WTC11 (cell line): ENCODE results near the gene CFAP77. TPM values are rescaled to one million over a fixed set of nuclear protein-coding genes. Genes with fewer than 3 reads are reported as not detected.

ENCODE experiments used
- ATAC-seq: fragments of 200-7000 bp; cut with Tn5 transposase; 2 replicates; pipeline ENCODE4 v1.10.0; 2021; ENCODE audit warnings: mild to moderate bottlenecking, moderate library complexity
- CTCF ChIA-PET: fragments of 300-600 bp; sonication (Branson Sonifier 250); formaldehyde crosslinking; loops from one replicate; lab custom pipeline; 2021; ENCODE audit warnings: antibody characterized with exemption; lab: Charles Lee
- POLR2A ChIA-PET: fragments of 350-600 bp; sonication (Branson Sonifier 250); formaldehyde crosslinking; loops from one replicate; lab custom pipeline; 2021; ENCODE audit warnings: antibody characterized with exemption; lab: Charles Lee
- DNase-seq: peaks from one replicate; pipeline ENCODE4 v3.0.0; 2021; ENCODE audit warnings: low spot score
- H3K27ac Mint-ChIP-seq: 2 replicates; pipeline ENCODE4 v1.8.0; 2021; ENCODE audit warnings: mixed read lengths
- H3K27me3 Mint-ChIP-seq: 2 replicates; pipeline ENCODE4 v1.8.0; 2021; ENCODE audit warnings: low read depth, mild to moderate bottlenecking, moderate library complexity, mixed read lengths
- H3K36me3 Mint-ChIP-seq: 2 replicates; pipeline ENCODE4 v1.8.0; 2021; ENCODE audit warnings: mixed read lengths
- H3K4me1 Mint-ChIP-seq: 2 replicates; pipeline ENCODE4 v1.8.0; 2022; ENCODE audit warnings: mixed read lengths
- H3K4me3 Mint-ChIP-seq: 2 replicates; pipeline ENCODE4 v1.8.0; 2021; ENCODE audit warnings: mild to moderate bottlenecking, moderate library complexity, mixed read lengths
- H3K9me3 Mint-ChIP-seq: 2 replicates; pipeline ENCODE4 v1.8.0; 2021; ENCODE audit warnings: mixed read lengths
- CBFB ChIP-seq: sonication (generic); formaldehyde crosslinking; IDR thresholded peaks from 2 replicates; pipeline ENCODE4 v1.8.1; 2022; ENCODE audit warnings: mild to moderate bottlenecking, low read depth, missing genetic modification reagents
- CREM ChIP-seq: sonication (generic); formaldehyde crosslinking; IDR thresholded peaks from 2 replicates; pipeline ENCODE4 v1.8.1; 2022; ENCODE audit warnings: mild to moderate bottlenecking, missing genetic modification reagents, moderate library complexity
- ELF4 ChIP-seq: sonication (generic); formaldehyde crosslinking; IDR thresholded peaks from 2 replicates; pipeline ENCODE4 v1.8.1; 2022; ENCODE audit warnings: low read depth, mild to moderate bottlenecking, moderate library complexity, missing genetic modification reagents
- FOXJ3 ChIP-seq: sonication (generic); formaldehyde crosslinking; IDR thresholded peaks from 2 replicates; pipeline ENCODE4 v1.9.0; 2021; ENCODE audit warnings: missing genetic modification reagents, mild to moderate bottlenecking, borderline replicate concordance
- FOXK1 ChIP-seq: sonication (generic); formaldehyde crosslinking; IDR thresholded peaks from 2 replicates; pipeline ENCODE4 v1.8.0; 2022; ENCODE audit warnings: mild to moderate bottlenecking, moderate library complexity, missing genetic modification reagents
- GRHL2 ChIP-seq: fragments of 250-450 bp; sonication (Bioruptor Pico); IDR thresholded peaks from 2 replicates; pipeline ENCODE4 v1.8.0; 2022; ENCODE audit warnings: mild to moderate bottlenecking, moderate library complexity; ENCODE audit not compliant: insufficient replicate concordance, severe bottlenecking
- RELA ChIP-seq: sonication (generic); formaldehyde crosslinking; IDR thresholded peaks from 2 replicates; pipeline ENCODE4 v1.8.1; 2022; ENCODE audit warnings: missing genetic modification reagents, mild to moderate bottlenecking, borderline replicate concordance
- RORB ChIP-seq: fragments of 250-450 bp; sonication (Bioruptor Pico); IDR thresholded peaks from 2 replicates; pipeline ENCODE4 v1.9.0; 2021; ENCODE audit warnings: mild to moderate bottlenecking
- SP1 ChIP-seq: sonication (generic); formaldehyde crosslinking; conservative IDR thresholded peaks from 2 replicates; pipeline ENCODE4 v1.8.1; 2022; ENCODE audit warnings: missing genetic modification reagents
- TCF7 ChIP-seq: sonication (generic); formaldehyde crosslinking; IDR thresholded peaks from 2 replicates; pipeline ENCODE4 v1.8.0; 2022; ENCODE audit warnings: mild to moderate bottlenecking, low read depth, missing genetic modification reagents, moderate library complexity
- TEAD1 ChIP-seq: sonication (generic); formaldehyde crosslinking; IDR thresholded peaks from 2 replicates; pipeline ENCODE4 v1.8.0; 2022; ENCODE audit warnings: mild to moderate bottlenecking, missing genetic modification reagents
- TEAD4 ChIP-seq: sonication (generic); formaldehyde crosslinking; IDR thresholded peaks from 2 replicates; pipeline ENCODE4 v1.8.0; 2022; ENCODE audit warnings: mild to moderate bottlenecking, missing genetic modification reagents
- ZBTB21 ChIP-seq: sonication (generic); formaldehyde crosslinking; IDR thresholded peaks from 2 replicates; pipeline ENCODE4 v1.8.1; 2023; ENCODE audit warnings: mild to moderate bottlenecking, missing genetic modification reagents, borderline replicate concordance
- ZNF396 ChIP-seq: fragments of 250-450 bp; sonication (Bioruptor Pico); IDR thresholded peaks from 2 replicates; pipeline ENCODE4 v1.8.0; 2021; ENCODE audit warnings: mild to moderate bottlenecking, moderate library complexity, borderline replicate concordance
- ZNF416 ChIP-seq: fragments of 250-450 bp; sonication (Bioruptor Pico); IDR thresholded peaks from 2 replicates; pipeline ENCODE4 v1.9.0; 2021; ENCODE audit warnings: mild to moderate bottlenecking, inconsistent platforms
- total RNA-seq: library from RNA; stranded (reverse); gene quantifications from 3 replicates; pipeline ENCODE4 v1.2.3, GENCODE V29; 2021
- TF ChIP-seq, protein P1 (sequence below): sonication (generic); formaldehyde crosslinking; IDR thresholded peaks from 2 replicates; pipeline ENCODE4 v1.8.0; 2023; ENCODE audit warnings: missing genetic modification reagents
- TF ChIP-seq, protein P2 (sequence below): fragments of 250-450 bp; sonication (Bioruptor Pico); IDR thresholded peaks from 2 replicates; pipeline ENCODE4 v1.8.0; 2021; ENCODE audit warnings: mild to moderate bottlenecking
- TF ChIP-seq, protein P3 (sequence below): sonication (generic); formaldehyde crosslinking; IDR thresholded peaks from 2 replicates; pipeline ENCODE4 v1.8.0; 2022; ENCODE audit warnings: mild to moderate bottlenecking, missing genetic modification reagents
- TF ChIP-seq, protein P4 (sequence below): fragments of 250-450 bp; sonication (Bioruptor Pico); IDR thresholded peaks from 2 replicates; pipeline ENCODE4 v1.9.0; 2021; ENCODE audit warnings: mild to moderate bottlenecking
- TF ChIP-seq, protein P5 (sequence below): sonication (generic); formaldehyde crosslinking; IDR thresholded peaks from 2 replicates; pipeline ENCODE4 v1.8.1; 2022; ENCODE audit warnings: mild to moderate bottlenecking, missing genetic modification reagents, moderate library complexity, borderline replicate concordance
- TF ChIP-seq, protein P6 (sequence below): sonication (generic); formaldehyde crosslinking; IDR thresholded peaks from 2 replicates; pipeline ENCODE4 v1.8.0; 2023; ENCODE audit warnings: mild to moderate bottlenecking, missing genetic modification reagents
- TF ChIP-seq, protein P7 (sequence below): sonication (generic); formaldehyde crosslinking; IDR thresholded peaks from 2 replicates; pipeline ENCODE4 v1.8.1; 2023; ENCODE audit warnings: mild to moderate bottlenecking, missing genetic modification reagents, moderate library complexity
- TF ChIP-seq, protein P8 (sequence below): sonication (generic); formaldehyde crosslinking; IDR thresholded peaks from 2 replicates; pipeline ENCODE4 v1.8.1; 2022; ENCODE audit warnings: low read depth, mild to moderate bottlenecking, moderate library complexity, missing genetic modification reagents, borderline replicate concordance

CFAP77 gene
- total RNA-seq, 1 experiment from 2014 or later = 1.2 TPM

DNA sequence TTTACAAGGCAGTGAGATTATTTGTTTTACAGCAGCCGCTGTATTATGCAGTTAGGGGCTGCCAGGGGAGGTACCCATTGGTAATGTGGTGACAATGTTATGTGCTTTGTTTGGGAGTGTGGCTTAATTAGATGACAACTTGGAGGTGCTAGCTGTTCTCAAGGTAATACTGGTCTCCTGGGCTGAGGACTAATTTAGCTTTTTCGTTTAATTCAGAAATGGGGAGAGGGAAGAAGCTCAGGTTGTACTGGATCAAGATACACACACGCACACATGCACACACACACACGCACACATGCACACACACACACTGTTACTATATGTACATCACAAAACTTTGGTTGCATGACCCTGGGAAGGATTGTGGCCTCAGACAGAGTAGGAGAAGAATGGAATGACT is 37.9 kb downstream of the CFAP77 start (continued):
- TF ChIP-seq, protein P1, sequence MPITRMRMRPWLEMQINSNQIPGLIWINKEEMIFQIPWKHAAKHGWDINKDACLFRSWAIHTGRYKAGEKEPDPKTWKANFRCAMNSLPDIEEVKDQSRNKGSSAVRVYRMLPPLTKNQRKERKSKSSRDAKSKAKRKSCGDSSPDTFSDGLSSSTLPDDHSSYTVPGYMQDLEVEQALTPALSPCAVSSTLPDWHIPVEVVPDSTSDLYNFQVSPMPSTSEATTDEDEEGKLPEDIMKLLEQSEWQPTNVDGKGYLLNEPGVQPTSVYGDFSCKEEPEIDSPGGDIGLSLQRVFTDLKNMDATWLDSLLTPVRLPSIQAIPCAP (CRISPR knock-in tag) = no peak
- TF ChIP-seq ELF4 (CRISPR knock-in tag) = no peak
- TF ChIP-seq, protein P2, sequence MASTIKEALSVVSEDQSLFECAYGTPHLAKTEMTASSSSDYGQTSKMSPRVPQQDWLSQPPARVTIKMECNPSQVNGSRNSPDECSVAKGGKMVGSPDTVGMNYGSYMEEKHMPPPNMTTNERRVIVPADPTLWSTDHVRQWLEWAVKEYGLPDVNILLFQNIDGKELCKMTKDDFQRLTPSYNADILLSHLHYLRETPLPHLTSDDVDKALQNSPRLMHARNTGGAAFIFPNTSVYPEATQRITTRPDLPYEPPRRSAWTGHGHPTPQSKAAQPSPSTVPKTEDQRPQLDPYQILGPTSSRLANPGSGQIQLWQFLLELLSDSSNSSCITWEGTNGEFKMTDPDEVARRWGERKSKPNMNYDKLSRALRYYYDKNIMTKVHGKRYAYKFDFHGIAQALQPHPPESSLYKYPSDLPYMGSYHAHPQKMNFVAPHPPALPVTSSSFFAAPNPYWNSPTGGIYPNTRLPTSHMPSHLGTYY (CRISPR knock-in tag) = no peak
- TF ChIP-seq ZBTB21 (CRISPR knock-in tag) = no peak

DNA sequence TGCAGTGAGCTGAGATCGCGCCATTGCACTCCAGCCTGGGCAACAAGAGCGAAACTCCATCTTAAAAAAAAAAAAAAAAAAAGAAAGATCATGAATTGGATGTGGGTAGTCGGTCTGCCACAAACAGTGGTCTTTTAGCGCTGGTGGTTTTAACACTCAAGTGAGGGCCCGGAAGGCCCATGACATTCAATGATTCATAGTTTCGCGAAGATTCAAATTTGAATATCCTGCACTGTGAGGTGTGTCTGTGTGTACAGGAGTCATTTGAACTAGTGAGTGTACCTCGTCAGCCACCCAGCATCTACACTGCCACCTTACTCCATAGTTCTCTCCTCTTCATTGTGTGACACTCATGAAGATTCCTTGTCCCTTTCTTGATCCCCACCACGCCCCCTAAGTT is 41.3 kb downstream of the CFAP77 start:
- no peak for DNase-seq
- Mint-ChIP-seq H3K27me3 (no peaks in the 10 kb centered on the region; the same call in 1 of the 2 replicates), H3K36me3 (no peaks in the 10 kb centered on the region), H3K4me1 (peaks cover 6% of the 10 kb centered on the region; the same call in 1 of the 2 replicates), H3K27ac (peak overlapping the region; percentile 49; the same call in 1 of the 2 replicates)
- CTCF ChIA-PET = interaction anchor here (0.6 kb wide), 1 partner anchor 1116 kb away, joined by 3 read pairs; no protein-coding TSS in a partner anchor
- no peak for ATAC-seq
- POLR2A ChIA-PET = no interaction called here
- TF ChIP-seq ELF4 (CRISPR knock-in tag) = no peak
- TF ChIP-seq FOXK1 = no peak
- TF ChIP-seq ZNF396 (CRISPR knock-in tag) = no peak
- TF ChIP-seq, protein P3, sequence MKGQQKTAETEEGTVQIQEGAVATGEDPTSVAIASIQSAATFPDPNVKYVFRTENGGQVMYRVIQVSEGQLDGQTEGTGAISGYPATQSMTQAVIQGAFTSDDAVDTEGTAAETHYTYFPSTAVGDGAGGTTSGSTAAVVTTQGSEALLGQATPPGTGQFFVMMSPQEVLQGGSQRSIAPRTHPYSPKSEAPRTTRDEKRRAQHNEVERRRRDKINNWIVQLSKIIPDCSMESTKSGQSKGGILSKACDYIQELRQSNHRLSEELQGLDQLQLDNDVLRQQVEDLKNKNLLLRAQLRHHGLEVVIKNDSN (CRISPR knock-in tag) = no peak
- TF ChIP-seq TEAD1 (CRISPR knock-in tag) = no peak
- no peak for TF ChIP-seq CREM (CRISPR knock-in tag)
- TF ChIP-seq, protein P4, sequence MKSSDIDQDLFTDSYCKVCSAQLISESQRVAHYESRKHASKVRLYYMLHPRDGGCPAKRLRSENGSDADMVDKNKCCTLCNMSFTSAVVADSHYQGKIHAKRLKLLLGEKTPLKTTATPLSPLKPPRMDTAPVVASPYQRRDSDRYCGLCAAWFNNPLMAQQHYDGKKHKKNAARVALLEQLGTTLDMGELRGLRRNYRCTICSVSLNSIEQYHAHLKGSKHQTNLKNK = no peak
- TF ChIP-seq RORB = no peak
- TF ChIP-seq, all 79 proteins: peak for 0
- no peak overlapping the region for H3K4me3 Mint-ChIP-seq
- H3K9me3 Mint-ChIP-seq = no peaks in the 10 kb centered on the region

DNA sequence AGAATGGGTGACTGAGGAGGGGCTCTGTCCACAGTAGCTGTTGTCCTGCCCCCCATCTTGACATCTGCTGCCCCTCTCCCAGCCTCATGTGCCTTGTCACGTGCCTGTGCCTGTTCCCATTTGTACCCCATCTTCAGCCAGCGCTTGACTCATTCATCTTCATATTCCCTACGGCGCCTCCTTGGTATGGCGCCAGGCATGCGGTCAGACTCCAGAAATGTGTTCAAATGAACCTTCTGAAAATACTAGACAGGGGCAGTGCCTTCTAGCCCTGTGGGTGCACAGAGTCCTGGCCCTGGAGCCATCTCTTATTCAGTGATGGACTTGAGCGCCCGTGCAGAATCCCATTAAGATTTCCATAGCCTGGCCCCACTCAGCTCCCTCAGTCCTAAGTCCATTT is 46.2 kb downstream of the CFAP77 start:
- H3K9me3 Mint-ChIP-seq = no peaks in the 10 kb centered on the region
- DNase-seq (no peak), ATAC-seq (no peak)
- no peak overlapping the region for H3K4me3 Mint-ChIP-seq
- POLR2A ChIA-PET = interaction anchor here (0.5 to 0.7 kb wide), 2 partner anchors 9 to 42 kb away, joined by 3 to 6 read pairs; no protein-coding TSS in a partner anchor
- H3K36me3 Mint-ChIP-seq = no peaks in the 10 kb centered on the region
- no peak overlapping the region for H3K27ac Mint-ChIP-seq
- TF ChIP-seq, protein P5, sequence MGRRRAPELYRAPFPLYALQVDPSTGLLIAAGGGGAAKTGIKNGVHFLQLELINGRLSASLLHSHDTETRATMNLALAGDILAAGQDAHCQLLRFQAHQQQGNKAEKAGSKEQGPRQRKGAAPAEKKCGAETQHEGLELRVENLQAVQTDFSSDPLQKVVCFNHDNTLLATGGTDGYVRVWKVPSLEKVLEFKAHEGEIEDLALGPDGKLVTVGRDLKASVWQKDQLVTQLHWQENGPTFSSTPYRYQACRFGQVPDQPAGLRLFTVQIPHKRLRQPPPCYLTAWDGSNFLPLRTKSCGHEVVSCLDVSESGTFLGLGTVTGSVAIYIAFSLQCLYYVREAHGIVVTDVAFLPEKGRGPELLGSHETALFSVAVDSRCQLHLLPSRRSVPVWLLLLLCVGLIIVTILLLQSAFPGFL = no peak
- TF ChIP-seq, protein P6, sequence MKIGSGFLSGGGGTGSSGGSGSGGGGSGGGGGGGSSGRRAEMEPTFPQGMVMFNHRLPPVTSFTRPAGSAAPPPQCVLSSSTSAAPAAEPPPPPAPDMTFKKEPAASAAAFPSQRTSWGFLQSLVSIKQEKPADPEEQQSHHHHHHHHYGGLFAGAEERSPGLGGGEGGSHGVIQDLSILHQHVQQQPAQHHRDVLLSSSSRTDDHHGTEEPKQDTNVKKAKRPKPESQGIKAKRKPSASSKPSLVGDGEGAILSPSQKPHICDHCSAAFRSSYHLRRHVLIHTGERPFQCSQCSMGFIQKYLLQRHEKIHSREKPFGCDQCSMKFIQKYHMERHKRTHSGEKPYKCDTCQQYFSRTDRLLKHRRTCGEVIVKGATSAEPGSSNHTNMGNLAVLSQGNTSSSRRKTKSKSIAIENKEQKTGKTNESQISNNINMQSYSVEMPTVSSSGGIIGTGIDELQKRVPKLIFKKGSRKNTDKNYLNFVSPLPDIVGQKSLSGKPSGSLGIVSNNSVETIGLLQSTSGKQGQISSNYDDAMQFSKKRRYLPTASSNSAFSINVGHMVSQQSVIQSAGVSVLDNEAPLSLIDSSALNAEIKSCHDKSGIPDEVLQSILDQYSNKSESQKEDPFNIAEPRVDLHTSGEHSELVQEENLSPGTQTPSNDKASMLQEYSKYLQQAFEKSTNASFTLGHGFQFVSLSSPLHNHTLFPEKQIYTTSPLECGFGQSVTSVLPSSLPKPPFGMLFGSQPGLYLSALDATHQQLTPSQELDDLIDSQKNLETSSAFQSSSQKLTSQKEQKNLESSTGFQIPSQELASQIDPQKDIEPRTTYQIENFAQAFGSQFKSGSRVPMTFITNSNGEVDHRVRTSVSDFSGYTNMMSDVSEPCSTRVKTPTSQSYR (CRISPR knock-in tag) = no peak
- TF ChIP-seq TEAD4 (CRISPR knock-in tag) (no peak), FOXJ3 (CRISPR knock-in tag) (no peak), CBFB (no peak), ZNF416 (no peak), SP1 (no peak), RELA (no peak), TCF7 (CRISPR knock-in tag) (no peak), GRHL2 (CRISPR knock-in tag) (no peak)
- TF ChIP-seq, protein P7, sequence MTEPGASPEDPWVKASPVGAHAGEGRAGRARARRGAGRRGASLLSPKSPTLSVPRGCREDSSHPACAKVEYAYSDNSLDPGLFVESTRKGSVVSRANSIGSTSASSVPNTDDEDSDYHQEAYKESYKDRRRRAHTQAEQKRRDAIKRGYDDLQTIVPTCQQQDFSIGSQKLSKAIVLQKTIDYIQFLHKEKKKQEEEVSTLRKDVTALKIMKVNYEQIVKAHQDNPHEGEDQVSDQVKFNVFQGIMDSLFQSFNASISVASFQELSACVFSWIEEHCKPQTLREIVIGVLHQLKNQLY (CRISPR knock-in tag) = no peak
- TF ChIP-seq, protein P2 (CRISPR knock-in tag) = no peak
- TF ChIP-seq, protein P8, sequence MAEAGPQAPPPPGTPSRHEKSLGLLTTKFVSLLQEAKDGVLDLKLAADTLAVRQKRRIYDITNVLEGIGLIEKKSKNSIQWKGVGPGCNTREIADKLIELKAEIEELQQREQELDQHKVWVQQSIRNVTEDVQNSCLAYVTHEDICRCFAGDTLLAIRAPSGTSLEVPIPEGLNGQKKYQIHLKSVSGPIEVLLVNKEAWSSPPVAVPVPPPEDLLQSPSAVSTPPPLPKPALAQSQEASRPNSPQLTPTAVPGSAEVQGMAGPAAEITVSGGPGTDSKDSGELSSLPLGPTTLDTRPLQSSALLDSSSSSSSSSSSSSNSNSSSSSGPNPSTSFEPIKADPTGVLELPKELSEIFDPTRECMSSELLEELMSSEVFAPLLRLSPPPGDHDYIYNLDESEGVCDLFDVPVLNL (CRISPR knock-in tag) = no peak
- TF ChIP-seq, all 79 proteins: peak for 0
- no peaks in the 10 kb centered on the region for H3K4me1 Mint-ChIP-seq
- H3K27me3 Mint-ChIP-seq = no peaks in the 10 kb centered on the region; the same call in 1 of the 2 replicates
- CTCF ChIA-PET = interaction anchor here (1.4 kb wide), 1 partner anchor 42 kb away, joined by 5 read pairs; no protein-coding TSS in a partner anchor
